HepG2 (cell line): ENCODE measurements around the gene DOP1B. TPM values are rescaled to one million over a fixed set of nuclear protein-coding genes. Genes with fewer than 3 reads are reported as not detected.

Source experiments
- ATAC-seq: fragments of 200-7000 bp; cut with Tn5 transposase; 3 replicates; pipeline ENCODE4 v1.9.1; 2020; ENCODE audit warnings: mild to moderate bottlenecking, moderate library complexity
- BruUV-seq: library from RNA; stranded (reverse); fragments of 400-500 nt; replicated peaks from 2 replicates; lab custom pipeline; 2021; lab: Mats Ljungman, UMichigan
- CTCF ChIA-PET: fragments of 300-600 bp; formaldehyde crosslinking; extraction: SDS; loops from one replicate; lab custom pipeline; 2021; ENCODE audit warnings: low total read pairs, inconsistent platforms, low intra/inter-chr PET ratio; lab: Yijun Ruan, JAX
- POLR2A ChIA-PET: fragments of 350-600 bp; sonication (Branson Sonifier 250); formaldehyde crosslinking; loops from one replicate; lab custom pipeline; 2020; ENCODE audit warnings: antibody characterized with exemption, inconsistent platforms; lab: Yijun Ruan, JAX
- DNase-seq: peaks from one replicate; pipeline ENCODE4 v3.0.0-alpha.2; 2015; ENCODE audit warnings: low spot score
- FAIRE-seq: peaks from 3 replicates; lab custom pipeline; 2011; peaks lifted over from hg19 to GRCh38; lab: Jason Lieb, UNC
- H2AFZ ChIP-seq: one replicate; pipeline ENCODE4 v1.6.1; 2011; ENCODE audit warnings: low read length, inconsistent platforms
- H3K27ac ChIP-seq: fragments of 300-600 bp; 3 replicates; pipeline ENCODE4 v1.8.0; 2011; ENCODE audit warnings: mixed run types, mild to moderate bottlenecking, mixed read lengths, low read length, inconsistent platforms; ENCODE audit not compliant: insufficient read depth; ENCODE audit errors: extremely low read length
- H3K27me3 ChIP-seq, 2 experiments: fragments of 200-600 bp in 1 of 2; 2 replicates in 1 of 2; 3 replicates in 1 of 2; pipeline versions ENCODE4 v1.6.0 to v1.8.0; 2011; ENCODE audit warnings: low read length in 2 of 2, mild to moderate bottlenecking in 2 of 2, moderate library complexity in 2 of 2, inconsistent platforms in 1 of 2; ENCODE audit not compliant: insufficient read depth in 2 of 2, control insufficient read depth in 1 of 2
- H3K36me3 ChIP-seq, 2 experiments: fragments of 200-600 bp in 1 of 2; replicated peaks in 1 of 2; 2 replicates in 1 of 2; 3 replicates in 1 of 2; pipeline versions ENCODE4 v1.5.1 to v1.8.0; 2011; ENCODE audit warnings: low read length in 2 of 2, inconsistent platforms in 1 of 2; ENCODE audit not compliant: insufficient read depth in 2 of 2, control insufficient read depth in 1 of 2
- H3K4me1 ChIP-seq: 2 replicates; pipeline ENCODE4 v1.5.1; 2012; ENCODE audit warnings: low read length, inconsistent platforms; ENCODE audit not compliant: insufficient read depth
- H3K4me2 ChIP-seq: 2 replicates; pipeline ENCODE4 v1.6.0; 2011; ENCODE audit warnings: low read depth, low read length, inconsistent platforms
- H3K4me3 ChIP-seq, 3 experiments: fragments of 200-600 bp in 1 of 3; sonication (generic), shearing (Covaris generic) in 1 of 3; replicated peaks in 1 of 3; 2 replicates each; pipeline ENCODE4 v1.5.1; 2011 to 2016; ENCODE audit warnings: low read length in 3 of 3, inconsistent platforms in 2 of 3, low read depth in 2 of 3, mild to moderate bottlenecking in 2 of 3, control low read depth in 1 of 3, mixed read lengths in 1 of 3; ENCODE audit not compliant: insufficient read depth in 1 of 3
- H3K79me2 ChIP-seq: one replicate; pipeline ENCODE4 v1.6.1; 2011; ENCODE audit warnings: low read length, inconsistent platforms; ENCODE audit not compliant: insufficient read depth
- H3K9ac ChIP-seq: 2 replicates; pipeline ENCODE4 v1.6.0; 2011; ENCODE audit warnings: mild to moderate bottlenecking, low read depth, low read length, inconsistent platforms; ENCODE audit not compliant: insufficient read depth
- H3K9me3 ChIP-seq: 2 replicates; pipeline ENCODE4 v1.5.1; 2012; ENCODE audit warnings: mild to moderate bottlenecking, low read length
- H4K20me1 ChIP-seq: 2 replicates; pipeline ENCODE4 v1.6.0; 2011; ENCODE audit warnings: inconsistent platforms, mild to moderate bottlenecking, low read length, moderate library complexity; ENCODE audit not compliant: insufficient read depth
- CEBPG ChIP-seq: IDR thresholded peaks from 2 replicates; pipeline ENCODE4 v1.6.1; 2016
- GFI1 ChIP-seq: sonication (generic); formaldehyde crosslinking; IDR thresholded peaks from 2 replicates; pipeline ENCODE4 v1.5.0; 2020; ENCODE audit warnings: missing genetic modification reagents, mild to moderate bottlenecking, borderline replicate concordance
- HMGA1 ChIP-seq: sonication (generic); formaldehyde crosslinking; conservative IDR thresholded peaks from 2 replicates; pipeline ENCODE4 v1.4.0; 2020; ENCODE audit warnings: missing genetic modification reagents
- JUN ChIP-seq: sonication (generic); formaldehyde crosslinking; IDR thresholded peaks from 2 replicates; pipeline ENCODE4 v1.4.0; 2020; ENCODE audit warnings: mild to moderate bottlenecking, missing genetic modification reagents
- KDM3A ChIP-seq: IDR thresholded peaks from 2 replicates; pipeline ENCODE4 v1.6.1; 2018; ENCODE audit warnings: low read depth, missing compliant biosample characterization
- KLF9 ChIP-seq: IDR thresholded peaks from 2 replicates; pipeline ENCODE4 v1.6.1; 2016; ENCODE audit warnings: low read depth
- NAIF1 ChIP-seq: sonication (generic); formaldehyde crosslinking; IDR thresholded peaks from 2 replicates; pipeline ENCODE4 v1.5.0; 2020; ENCODE audit warnings: mild to moderate bottlenecking, missing genetic modification reagents, borderline replicate concordance
- SP4 ChIP-seq: sonication (generic); formaldehyde crosslinking; IDR thresholded peaks from 2 replicates; pipeline ENCODE4 v1.8.1; 2023; ENCODE audit warnings: mild to moderate bottlenecking, missing genetic modification reagents
- TEAD2 ChIP-seq: sonication (generic); formaldehyde crosslinking; IDR thresholded peaks from 2 replicates; pipeline ENCODE4 v1.9.0; 2021; ENCODE audit warnings: missing genetic modification reagents
- ZBTB4 ChIP-seq: sonication (generic); formaldehyde crosslinking; IDR thresholded peaks from 2 replicates; pipeline ENCODE4 v1.4.0; 2020; ENCODE audit warnings: missing genetic modification reagents, mild to moderate bottlenecking, borderline replicate concordance
- ZBTB8A ChIP-seq: sonication (generic); formaldehyde crosslinking; IDR thresholded peaks from 2 replicates; pipeline ENCODE4 v1.4.0; 2020; ENCODE audit warnings: mild to moderate bottlenecking, low read depth, missing genetic modification reagents, borderline replicate concordance
- ZFX ChIP-seq: sonication (generic); formaldehyde crosslinking; IDR thresholded peaks from 2 replicates; pipeline ENCODE4 v1.4.0; 2020; ENCODE audit warnings: mild to moderate bottlenecking, low read depth, missing genetic modification reagents, moderate library complexity
- ZNF10 ChIP-seq: sonication (generic); formaldehyde crosslinking; IDR thresholded peaks from 2 replicates; pipeline ENCODE4 v1.4.0; 2020; ENCODE audit warnings: mild to moderate bottlenecking, low read depth, missing genetic modification reagents, borderline replicate concordance
- ZNF30 ChIP-seq: sonication (generic); formaldehyde crosslinking; IDR thresholded peaks from 2 replicates; pipeline ENCODE4 v1.5.0; 2020; ENCODE audit warnings: mild to moderate bottlenecking, missing genetic modification reagents
- ZNF589 ChIP-seq: sonication (generic); formaldehyde crosslinking; conservative IDR thresholded peaks from 2 replicates; pipeline ENCODE4 v1.8.0; 2022; ENCODE audit warnings: mild to moderate bottlenecking, moderate library complexity, missing genetic modification reagents
- ZSCAN20 ChIP-seq: sonication (generic); formaldehyde crosslinking; IDR thresholded peaks from 2 replicates; pipeline ENCODE4 v1.4.0; 2020; ENCODE audit warnings: missing genetic modification reagents, mild to moderate bottlenecking, borderline replicate concordance
- ZSCAN31 ChIP-seq: sonication (generic); formaldehyde crosslinking; IDR thresholded peaks from 2 replicates; pipeline ENCODE4 v1.5.0; 2020; ENCODE audit warnings: low read depth, mild to moderate bottlenecking, missing genetic modification reagents
- WGBS: methylation state at CpG from one replicate; pipeline ENCODE4 v1.1.6; 2017; ENCODE audit warnings: low lambda C conversion rate; 5-methylcytosine and 5-hydroxymethylcytosine counted together
- in situ Hi-C: cut with HindIII; loops from 2 replicates; pipeline ENCODE4 v1.10.0; 2017; ENCODE audit warnings: low pct_unique_long_range_greater_than_20kb; ENCODE audit not compliant: extremely low pct_ligation_motif_present
- intact Hi-C: fragments of 100-400 bp; cut with micrococcal nuclease; formaldehyde crosslinking; loops from one replicate; pipeline ENCODE4 v1.10.0; 2022; ENCODE audit not compliant: unreplicated experiment
- polyA plus RNA-seq, 8 experiments: library from polyadenylated mRNA; depleted of rRNA in 3 of 8; stranded (reverse) in 7 of 8; unstranded in 1 of 8; fragments of >200 nt; fragmentation: Illumina TruSeq in 4 of 8; extraction: Trizol in 4 of 8; gene quantifications; 2 replicates each; pipeline versions ENCODE4 v1.2.1 to v1.2.3, GENCODE V29; 2011 to 2016; ENCODE audit warnings: low read depth in 4 of 8, missing spikeins in 1 of 8, mixed read lengths in 1 of 8; ENCODE audit not compliant: insufficient read depth in 1 of 8
- total RNA-seq, 5 experiments: library from RNA; depleted of rRNA; stranded (reverse); fragments of >200 nt; fragmentation: Illumina TruSeq; extraction: Trizol; gene quantifications; 2 replicates each; pipeline ENCODE4 v1.2.3, GENCODE V29; 2016; ENCODE audit warnings: low read depth in 1 of 5
- TF ChIP-seq, protein P1 (sequence below): IDR thresholded peaks from 2 replicates; pipeline ENCODE4 v1.6.1; 2016

The DOP1B gene
- total and polyA plus RNA-seq, 2 of the 13 experiments (the other 11 are each of a cell fraction or from before 2014, with no cell fraction given) = 2.8 to 3.2 TPM

DNA sequence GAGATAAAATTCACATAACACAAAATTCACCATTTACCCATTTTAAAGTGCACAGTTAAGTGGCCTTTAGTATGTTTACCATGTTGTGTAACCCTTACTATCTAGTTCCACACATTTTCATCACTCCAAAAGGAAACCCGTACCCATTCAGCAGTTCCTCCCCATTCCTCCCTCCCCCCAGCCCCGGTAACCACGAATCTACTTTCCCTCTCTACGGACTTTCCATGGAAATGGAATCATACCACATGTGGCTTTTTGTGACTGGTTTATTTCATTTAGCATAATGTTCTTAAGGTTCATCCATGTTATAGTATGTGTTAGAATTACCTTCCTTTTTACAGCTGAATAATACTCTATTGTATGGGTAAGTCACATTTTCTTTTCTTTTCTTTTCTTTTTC lies 10.9 kb downstream of the DOP1B start:
- no peak overlapping the region for H3K9ac ChIP-seq
- FAIRE-seq = no peak
- no peaks in the 10 kb centered on the region for H3K79me2 ChIP-seq
- no peak overlapping the region for H2AFZ ChIP-seq
- WGBS = 91% methylated on average over 4 of the region's 4 CpGs
- no peak overlapping the region for H3K27ac ChIP-seq
- no peak for TF ChIP-seq ZBTB8A
- TF ChIP-seq, protein P1, sequence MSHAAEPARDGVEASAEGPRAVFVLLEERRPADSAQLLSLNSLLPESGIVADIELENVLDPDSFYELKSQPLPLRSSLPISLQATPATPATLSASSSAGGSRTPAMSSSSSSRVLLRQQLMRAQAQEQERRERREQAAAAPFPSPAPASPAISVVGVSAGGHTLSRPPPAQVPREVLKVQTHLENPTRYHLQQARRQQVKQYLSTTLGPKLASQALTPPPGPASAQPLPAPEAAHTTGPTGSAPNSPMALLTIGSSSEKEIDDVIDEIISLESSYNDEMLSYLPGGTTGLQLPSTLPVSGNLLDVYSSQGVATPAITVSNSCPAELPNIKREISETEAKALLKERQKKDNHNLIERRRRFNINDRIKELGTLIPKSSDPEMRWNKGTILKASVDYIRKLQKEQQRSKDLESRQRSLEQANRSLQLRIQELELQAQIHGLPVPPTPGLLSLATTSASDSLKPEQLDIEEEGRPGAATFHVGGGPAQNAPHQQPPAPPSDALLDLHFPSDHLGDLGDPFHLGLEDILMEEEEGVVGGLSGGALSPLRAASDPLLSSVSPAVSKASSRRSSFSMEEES = no peak
- no peak for TF ChIP-seq ZSCAN31 (CRISPR knock-in tag)
- no peak for TF ChIP-seq ZNF10
- no peak for TF ChIP-seq CEBPG
- no peak for TF ChIP-seq ZBTB4 (CRISPR knock-in tag)
- TF ChIP-seq HMGA1 (CRISPR knock-in tag) = no peak
- TF ChIP-seq ZSCAN20 (CRISPR knock-in tag) = no peak
- TF ChIP-seq KDM3A = no peak
- TF ChIP-seq TEAD2 (CRISPR knock-in tag) = no peak
- no peak for TF ChIP-seq SP4 (CRISPR knock-in tag)
- no peak for TF ChIP-seq ZNF30 (CRISPR knock-in tag)
- TF ChIP-seq JUN = no peak
- no peak for TF ChIP-seq ZNF589 (CRISPR knock-in tag)
- TF ChIP-seq ZFX = no peak
- no peak for TF ChIP-seq KLF9
- no peak for TF ChIP-seq GFI1
- TF ChIP-seq NAIF1 = no peak
- intact Hi-C loops = no loop called here
- H3K9me3 ChIP-seq = no peaks in the 10 kb centered on the region
- H3K4me3 ChIP-seq = no peak overlapping the region
- peaks cover 0 to 12% of the 10 kb centered on the region in 2 experiments; a peak in 1 of 5 replicates for H3K36me3 ChIP-seq
- H3K4me2 ChIP-seq = no peak overlapping the region
- H4K20me1 ChIP-seq = no peaks in the 10 kb centered on the region
- peaks cover 43% of the 10 kb centered on the region for H3K4me1 ChIP-seq
- no peak for DNase-seq
- POLR2A ChIA-PET = no interaction called here
- BruUV-seq = no TSS peak
- CTCF ChIA-PET = no interaction called here
- no peaks in the 10 kb centered on the region for H3K27me3 ChIP-seq
- in situ Hi-C loops = no loop called here
- ATAC-seq = no peak
